Measurements from ENCODE around the gene CEP72. TPM values are rescaled to one million over a fixed set of nuclear protein-coding genes. Genes with fewer than 3 reads are reported as not detected.
A peak's percentile ranks its signal among the peaks of the same experiment; 100 is the strongest.
"Not testable (repeated sequence)": the region's sequence is repeated elsewhere in the genome, so short reads cannot be mapped to it uniquely, and the experiment has no call there.

The CEP72 gene
- total RNA-seq, 2 donors from 2014 or later, result 24.8 to 44.2 TPM

GRCh38 chr5:619444-619843, 7.3 kb downstream of the CEP72 start:
- H3K36me3 Mint-ChIP-seq, result peaks cover 13 to 28% of the 10 kb centered on the region in 2 donors
- ATAC-seq, result no peak
- no peak overlapping the region for H3K27ac Mint-ChIP-seq
- peak in 1 of 2 donors; percentile 53 for DNase-seq (ENCODE audit: low spot score in 2 of 2)
- H3K9me3 Mint-ChIP-seq, result peaks cover 0 to 5% of the 10 kb centered on the region in 2 donors

- Mint-ChIP-seq H3K36me3 (peaks cover 13 to 21% of the 10 kb centered on the region in 2 donors), H3K27ac (no peak overlapping the region), H3K9me3 (peaks cover 0 to 5% of the 10 kb centered on the region in 2 donors)
- no peak for ATAC-seq
- peak in 1 of 2 donors; percentile 7 for DNase-seq (ENCODE audit: low spot score in 2 of 2)
Observed at GRCh38 chr5:620152-620551, 8.0 kb downstream of the CEP72 start.

GRCh38 chr5:620586-621180, 8.5 kb downstream of the CEP72 start:
- Mint-ChIP-seq H3K9me3 (peaks cover 0 to 1% of the 10 kb centered on the region in 2 donors), H3K36me3 (peaks cover 13 to 16% of the 10 kb centered on the region in 2 donors), H3K27ac (no peak overlapping the region)
- no peak for ATAC-seq
- peak in 1 of 2 donors; percentile 31 for DNase-seq (ENCODE audit: low spot score in 2 of 2)

- DNase-seq (ENCODE audit: low spot score in 2 of 2) (peak in 1 of 2 donors; percentile 42), ATAC-seq (no peak)
- Mint-ChIP-seq H3K9me3 (no peaks in the 10 kb centered on the region), H3K36me3 (peaks cover 9 to 10% of the 10 kb centered on the region in 2 donors), H3K27ac (no peak overlapping the region)
Observed at GRCh38 chr5:621341-621761, 9.2 kb downstream of the CEP72 start.

GRCh38 chr5:622359-622758, 10.2 kb downstream of the CEP72 start:
- Mint-ChIP-seq H3K36me3 (peaks cover 5 to 7% of the 10 kb centered on the region in 2 donors), H3K27ac (no peak overlapping the region), H3K9me3 (no peaks in the 10 kb centered on the region)
- ATAC-seq, result no peak
- no peak for DNase-seq (ENCODE audit: low spot score in 2 of 2)

- no peak for DNase-seq (ENCODE audit: low spot score in 2 of 2)
- Mint-ChIP-seq H3K36me3 (peaks cover 5 to 7% of the 10 kb centered on the region in 2 donors), H3K27ac (peak overlapping the region in 1 of 2 donors; percentile 37), H3K9me3 (no peaks in the 10 kb centered on the region)
- no peak for ATAC-seq
Observed at GRCh38 chr5:622946-623522, 10.9 kb downstream of the CEP72 start.

- DNase-seq (ENCODE audit: low spot score in 2 of 2), result no peak
- Mint-ChIP-seq H3K27ac (peak overlapping the region in 1 of 2 donors; percentile 37), H3K36me3 (peaks cover 5 to 7% of the 10 kb centered on the region in 2 donors), H3K9me3 (no peaks in the 10 kb centered on the region)
- no peak for ATAC-seq
Observed at GRCh38 chr5:623531-623930, 11.4 kb downstream of the CEP72 start.

- Mint-ChIP-seq H3K27ac (no peak overlapping the region), H3K36me3 (peaks cover 5 to 7% of the 10 kb centered on the region in 2 donors), H3K9me3 (no peaks in the 10 kb centered on the region)
- no peak for ATAC-seq
- DNase-seq (ENCODE audit: low spot score in 2 of 2), result no peak
Observed at GRCh38 chr5:624118-624950, 12.2 kb downstream of the CEP72 start.

GRCh38 chr5:624951-625230, 12.8 kb downstream of the CEP72 start:
- no peaks in the 10 kb centered on the region for H3K9me3 Mint-ChIP-seq
- ATAC-seq, result no peak
- DNase-seq (ENCODE audit: low spot score in 2 of 2), result no peak
- H3K36me3 Mint-ChIP-seq, result peaks cover 4 to 6% of the 10 kb centered on the region in 2 donors
- H3K27ac Mint-ChIP-seq, result no peak overlapping the region

GRCh38 chr5:625516-625915, 13.4 kb downstream of the CEP72 start:
- DNase-seq (ENCODE audit: low spot score in 2 of 2) (no peak), ATAC-seq (no peak)
- Mint-ChIP-seq H3K9me3 (no peaks in the 10 kb centered on the region), H3K36me3 (no peaks in the 10 kb centered on the region), H3K27ac (peak overlapping the region in 1 of 2 donors; percentile 75)

GRCh38 chr5:626850-627249, 14.7 kb downstream of the CEP72 start:
- H3K27ac Mint-ChIP-seq, result no peak overlapping the region
- no peaks in the 10 kb centered on the region for H3K36me3 Mint-ChIP-seq
- H3K9me3 Mint-ChIP-seq, result no peaks in the 10 kb centered on the region
- DNase-seq (ENCODE audit: low spot score in 2 of 2) (no peak), ATAC-seq (no peak)

- Mint-ChIP-seq H3K36me3 (no peaks in the 10 kb centered on the region), H3K27ac (peak overlapping the region in 1 of 2 donors; percentile 55), H3K9me3 (no peaks in the 10 kb centered on the region)
- no peak for ATAC-seq
- DNase-seq (ENCODE audit: low spot score in 2 of 2), result no peak
Observed at GRCh38 chr5:627840-628239, 15.7 kb downstream of the CEP72 start.

- not testable (repeated sequence) for ATAC-seq, H3K36me3 Mint-ChIP-seq, H3K27ac Mint-ChIP-seq, H3K9me3 Mint-ChIP-seq
- peak in 1 of 2 donors; percentile 33 for DNase-seq (ENCODE audit: low spot score in 2 of 2)
Observed at GRCh38 chr5:628351-629205, 16.4 kb downstream of the CEP72 start.

- DNase-seq (ENCODE audit: low spot score in 2 of 2) (no peak), ATAC-seq (peak in 1 of 2 donors; percentile 28)
- Mint-ChIP-seq H3K36me3 (peaks cover 19 to 21% of the 10 kb centered on the region in 2 donors), H3K9me3 (no peaks in the 10 kb centered on the region), H3K27ac (no peak overlapping the region)
Observed at GRCh38 chr5:633501-633955, 21.4 kb downstream of the CEP72 start.

- Mint-ChIP-seq H3K36me3 (peaks cover 19 to 21% of the 10 kb centered on the region in 2 donors), H3K27ac (no peak overlapping the region), H3K9me3 (no peaks in the 10 kb centered on the region)
- ATAC-seq (no peak), DNase-seq (ENCODE audit: low spot score in 2 of 2) (no peak)
Observed at GRCh38 chr5:634191-634590, 22.1 kb downstream of the CEP72 start.

GRCh38 chr5:635306-636055, 23.3 kb downstream of the CEP72 start:
- no peak for ATAC-seq
- peaks cover 19 to 21% of the 10 kb centered on the region in 2 donors for H3K36me3 Mint-ChIP-seq
- DNase-seq (ENCODE audit: low spot score in 2 of 2), result no peak
- H3K9me3 Mint-ChIP-seq, result no peaks in the 10 kb centered on the region
- no peak overlapping the region for H3K27ac Mint-ChIP-seq

Measured in activated naive CD4-positive, alpha-beta T cell treated with anti-CD3 and anti-CD28 coated beads, Interleukin-2, amount 50 U/mL, for 72 hours (primary cell).